CD4-positive, alpha-beta T cell treated with Interleukin-17A for 4 hours (primary cell): Measurements from ENCODE around the gene NCOA6.

Source experiments
- DNase-seq: peaks from one replicate; pipeline ENCODE4 v3.0.0-alpha.2; 2020; ENCODE audit warnings: mixed read lengths

The NCOA6 gene

GRCh38 chr20:34825530-34826362, at the start of gene NCOA6:
NCOA6 (minus strand) TSS chr20:34825651; CDS start chr20:34782355, 43,296 bp downstream.
- DNase-seq: peak; percentile 95

- DNase-seq: peak; percentile 58
Observed at GRCh38 chr20:34874094-34874654, 48.7 kb upstream of the NCOA6 start.

- no peak for DNase-seq
Observed at GRCh38 chr20:34873583-34874093, 48.2 kb upstream of the NCOA6 start.

- peak; percentile 93 for DNase-seq
Observed at GRCh38 chr20:34872622-34873224, 47.3 kb upstream of the NCOA6 start, which contains the start of gene GGT7. GGT7 (minus strand) TSS chr20:34872856; CDS start chr20:34872815, 41 bp downstream.

GRCh38 chr20:34871966-34872621, 46.6 kb upstream of the NCOA6 start:
- DNase-seq: peak; percentile 13

GRCh38 chr20:34871320-34871926, 46.0 kb upstream of the NCOA6 start:
- no peak for DNase-seq

- DNase-seq: no peak
Observed at GRCh38 chr20:34864216-34864615, 38.8 kb upstream of the NCOA6 start.

GRCh38 chr20:34863421-34863965, 38.0 kb upstream of the NCOA6 start:
- no peak for DNase-seq

- no peak for DNase-seq
Observed at GRCh38 chr20:34862724-34863123, 37.3 kb upstream of the NCOA6 start.

- DNase-seq: no peak
Observed at GRCh38 chr20:34861386-34862084, 36.1 kb upstream of the NCOA6 start.

GRCh38 chr20:34859826-34860545, 34.5 kb upstream of the NCOA6 start:
- DNase-seq: no peak

GRCh38 chr20:34859367-34859766, 33.9 kb upstream of the NCOA6 start:
- no peak for DNase-seq

- DNase-seq: no peak
Observed at GRCh38 chr20:34852298-34852697, 26.8 kb upstream of the NCOA6 start.

GRCh38 chr20:34850969-34851368, 25.5 kb upstream of the NCOA6 start:
- DNase-seq: no peak

GRCh38 chr20:34849778-34850177, 24.3 kb upstream of the NCOA6 start:
- no peak for DNase-seq

- DNase-seq: no peak
Observed at GRCh38 chr20:34848597-34848996, 23.1 kb upstream of the NCOA6 start.

- no peak for DNase-seq
Observed at GRCh38 chr20:34843421-34843820, 18.0 kb upstream of the NCOA6 start.

- no peak for DNase-seq
Observed at GRCh38 chr20:34842143-34842542, 16.7 kb upstream of the NCOA6 start.

- DNase-seq: no peak
Observed at GRCh38 chr20:34834459-34834893, 9.0 kb upstream of the NCOA6 start.

- DNase-seq: no peak
Observed at GRCh38 chr20:34831936-34832335, 6.5 kb upstream of the NCOA6 start.

- no peak for DNase-seq
Observed at GRCh38 chr20:34829191-34829590, 3.7 kb upstream of the NCOA6 start.
